Small intestine (tissue), 7 donors: ENCODE measurements around the gene PACSIN1. TPM values are rescaled to one million over a fixed set of nuclear protein-coding genes. Genes with fewer than 3 reads are reported as not detected.

ENCODE experiments used
- DNase-seq, 2 donors: peaks; one replicate each; pipeline versions ENCODE4 v3.0.0 to v3.0.0-alpha.2; 2013
- FAIRE-seq: peaks from 2 replicates; lab custom pipeline; 2012; peaks lifted over from hg19 to GRCh38; lab: Jason Lieb, UNC
- H3K27ac ChIP-seq, 3 donors: one replicate each; pipeline ENCODE4 v1.5.1; 2013; ENCODE audit warnings: low read length in 2 of 3, mild to moderate bottlenecking in 2 of 3, control low read depth in 1 of 3, inconsistent platforms in 1 of 3, low read depth in 1 of 3, moderate library complexity in 1 of 3
- H3K27me3 ChIP-seq, 3 donors: one replicate each; pipeline ENCODE4 v1.6.1; 2013; ENCODE audit warnings: low read length in 3 of 3, inconsistent platforms in 1 of 3; ENCODE audit not compliant: control insufficient read depth in 3 of 3, insufficient read depth in 3 of 3
- H3K36me3 ChIP-seq, 3 donors: one replicate each; pipeline ENCODE4 v1.6.1; 2013; ENCODE audit warnings: low read length in 3 of 3, inconsistent platforms in 1 of 3, low read depth in 1 of 3, mild to moderate bottlenecking in 1 of 3, moderate library complexity in 1 of 3; ENCODE audit not compliant: control insufficient read depth in 3 of 3, insufficient read depth in 2 of 3
- H3K4me1 ChIP-seq, 3 donors: one replicate each; pipeline ENCODE4 v1.6.1; 2013; ENCODE audit warnings: low read length in 2 of 3, inconsistent platforms in 1 of 3, low read depth in 1 of 3, mild to moderate bottlenecking in 1 of 3, moderate library complexity in 1 of 3; ENCODE audit not compliant: control insufficient read depth in 3 of 3, insufficient read depth in 2 of 3
- H3K4me3 ChIP-seq, 3 donors: one replicate each; pipeline ENCODE4 v1.5.1; 2013; ENCODE audit warnings: low read length in 3 of 3, control low read depth in 1 of 3, inconsistent platforms in 1 of 3, low read depth in 1 of 3, mild to moderate bottlenecking in 1 of 3, moderate library complexity in 1 of 3
- H3K9me3 ChIP-seq, 2 donors: one replicate each; pipeline ENCODE4 v1.6.1; 2013; ENCODE audit warnings: low read depth in 1 of 2, low read length in 1 of 2; ENCODE audit not compliant: control insufficient read depth in 2 of 2, insufficient read depth in 1 of 2
- WGBS, 3 donors: extraction: QIAGEN DNeasy Blood & Tissue Kit; methylation state at CpG; one replicate each; pipeline ENCODE4 v1.1.7; 2013; 5-methylcytosine and 5-hydroxymethylcytosine counted together
- polyA plus RNA-seq, 4 donors: library from polyadenylated mRNA; stranded (reverse) in 3 of 4; unstranded in 1 of 4; fragments of 200-250 nt in 3 of 4; fragments of 120-200 nt in 1 of 4; gene quantifications; one replicate each; pipeline versions ENCODE4 v1.2.1 to v1.2.3, GENCODE V29; 2013
- donor health status: healthy with polysubstance abuse.
- donor health status: control.
- donor health status: control.
- donor health status: Bipolar disorder and iron deficiency.
- donor health status: healthy.

Gene PACSIN1
- polyA plus RNA-seq, 4 donors: 0.19 to 1.6 TPM; not detected in 2

DNA sequence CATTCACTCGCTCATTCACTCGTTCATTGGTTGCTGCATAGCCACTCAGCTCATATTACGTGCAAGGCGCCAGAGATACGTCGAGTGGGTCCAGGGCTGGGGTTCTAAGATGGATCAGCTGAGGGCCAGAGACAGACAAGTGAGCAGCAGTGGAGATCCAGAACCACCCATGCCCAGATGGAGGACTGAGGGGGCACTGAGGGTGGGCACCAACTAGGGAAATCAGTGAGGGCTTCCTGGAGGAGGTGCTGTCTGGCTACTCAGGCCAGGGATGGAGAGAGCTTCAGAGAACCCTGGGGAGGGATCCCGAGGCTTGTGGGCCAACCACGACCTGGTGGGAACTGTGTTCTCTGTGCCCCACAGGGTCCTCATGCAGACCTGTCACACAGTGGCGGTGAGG, 90.6 kb downstream of the PACSIN1 start:
- Histone ChIP-seq H3K9me3 (peaks cover 0 to 9% of the 10 kb centered on the region in 2 donors), H3K27me3 (no peaks in the 10 kb centered on the region), H3K36me3 (no peaks in the 10 kb centered on the region), H3K4me1 (peaks cover 0 to 10% (median 0%) of the 10 kb centered on the region in 3 donors), H3K4me3 (no peak overlapping the region), H3K27ac (no peak overlapping the region)
- no peak for FAIRE-seq
- DNase-seq: no peak
- 75 to 85% (median 83%) methylated on average over 9 of the region's 9 CpGs for WGBS, 3 donors

DNA sequence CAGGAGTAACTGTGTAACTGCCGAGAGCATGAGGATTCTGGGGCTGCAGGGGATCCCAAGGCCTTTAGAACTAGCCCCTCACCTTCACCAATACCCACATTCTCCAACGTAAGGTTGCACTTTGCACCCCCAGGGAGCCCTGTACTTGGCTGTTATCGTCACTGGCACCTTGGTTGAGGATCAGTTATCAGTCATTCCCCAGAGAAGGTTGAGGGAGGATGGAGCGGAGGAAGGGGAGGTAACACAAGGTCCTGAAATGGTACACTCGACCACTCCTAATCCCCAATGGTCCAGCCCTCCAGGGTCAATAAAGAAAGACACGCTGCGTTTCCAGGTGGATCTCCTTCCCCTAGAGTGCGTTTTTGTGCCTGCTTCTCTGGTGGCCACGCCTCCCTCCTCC, 91.4 kb downstream of the PACSIN1 start:
- H3K27ac ChIP-seq: no peak overlapping the region
- FAIRE-seq: no peak
- H3K27me3 ChIP-seq: no peaks in the 10 kb centered on the region
- peaks cover 0 to 9% of the 10 kb centered on the region in 2 donors for H3K9me3 ChIP-seq
- DNase-seq: no peak
- no peak overlapping the region for H3K4me3 ChIP-seq
- H3K36me3 ChIP-seq: no peaks in the 10 kb centered on the region
- H3K4me1 ChIP-seq: peaks cover 0 to 10% (median 0%) of the 10 kb centered on the region in 3 donors
- WGBS, 3 donors: 28 to 58% (median 50%) methylated on average over 9 of the region's 9 CpGs

DNA sequence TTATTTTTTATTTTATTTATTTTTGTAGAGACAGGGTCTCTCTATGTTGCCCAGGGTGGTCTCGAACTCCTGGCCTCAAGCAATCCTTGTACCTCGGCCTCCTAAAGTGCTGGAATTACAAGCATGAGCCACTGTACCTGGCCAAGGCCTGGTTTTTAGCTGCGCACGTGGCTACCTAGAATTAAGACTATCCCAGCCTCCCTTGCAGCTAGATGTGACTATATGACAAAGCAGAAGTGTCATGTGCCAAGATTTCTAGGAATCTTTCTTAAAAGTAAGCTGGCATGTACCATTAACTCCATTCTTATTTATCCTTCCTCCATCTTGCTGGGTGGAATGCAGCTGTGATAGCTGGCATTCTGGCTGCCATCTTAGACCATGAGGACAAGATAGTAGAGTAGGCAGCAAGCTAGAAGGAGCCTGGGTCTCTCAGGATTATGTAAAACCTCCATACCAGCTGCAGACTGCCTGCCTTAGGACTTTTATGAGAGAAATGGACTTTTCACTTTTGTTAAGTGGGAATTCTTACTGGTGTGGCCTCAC, 92.4 kb downstream of the PACSIN1 start:
- Histone ChIP-seq H3K9me3 (peaks cover 0 to 9% of the 10 kb centered on the region in 2 donors), H3K4me1 (peaks cover 0 to 10% (median 0%) of the 10 kb centered on the region in 3 donors), H3K27me3 (no peaks in the 10 kb centered on the region), H3K27ac (no peak overlapping the region), H3K36me3 (no peaks in the 10 kb centered on the region), H3K4me3 (no peak overlapping the region)
- FAIRE-seq (no peak), DNase-seq (no peak)
- 84 to 89% (median 88%) methylated on average over 4 of the region's 4 CpGs for WGBS, 3 donors

- DNase-seq: no peak
Measured at GRCh38 chr6:34559651-34560365, 93.9 kb downstream of the PACSIN1 start.

DNA sequence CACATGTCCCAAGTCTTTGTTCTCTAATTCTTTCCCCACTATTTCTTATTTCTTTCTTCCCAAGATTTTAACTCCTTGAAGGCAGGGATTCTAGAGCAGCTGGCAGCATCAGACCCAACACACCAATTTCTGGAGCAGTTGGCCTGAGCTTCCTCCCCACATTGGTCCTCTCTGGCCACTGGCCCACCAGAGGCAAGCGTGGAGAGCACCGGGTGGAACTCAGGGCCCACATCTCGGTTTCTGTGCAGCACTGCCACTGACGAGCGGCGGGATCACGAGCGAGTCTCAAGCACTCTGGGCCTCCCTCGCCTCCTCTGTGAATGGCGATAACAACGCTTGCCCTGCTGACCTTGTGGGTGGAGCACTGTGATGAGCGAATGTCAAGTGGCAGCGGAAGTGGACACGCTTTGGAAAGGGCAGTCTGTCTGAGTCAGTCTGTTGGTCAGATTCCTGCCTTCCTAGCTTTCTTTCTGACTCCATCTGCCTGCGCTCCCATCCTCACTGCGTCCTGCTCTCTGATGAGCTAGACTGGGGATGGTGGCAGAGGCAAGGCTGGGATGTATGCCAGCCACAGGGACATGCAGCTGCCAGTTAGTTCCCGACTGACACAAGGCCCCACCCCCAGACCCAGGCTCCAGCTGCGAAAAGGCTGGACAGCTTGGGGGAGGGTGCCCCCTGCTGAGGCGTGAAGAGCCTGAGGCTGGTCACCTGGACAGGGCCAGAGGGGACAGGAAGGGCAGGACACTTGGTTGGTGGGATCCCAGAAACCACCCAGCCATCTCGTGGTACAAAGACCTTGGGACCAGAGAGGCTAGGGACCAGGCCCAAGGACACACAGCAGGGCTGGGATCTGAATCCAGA, 94.7 kb downstream of the PACSIN1 start:
- H3K36me3 ChIP-seq: no peaks in the 10 kb centered on the region
- H3K27me3 ChIP-seq: no peaks in the 10 kb centered on the region
- H3K27ac ChIP-seq: no peak overlapping the region
- 57 to 71% (median 60%) methylated on average over 20 of the region's 20 CpGs for WGBS, 3 donors
- peaks cover 0 to 10% (median 0%) of the 10 kb centered on the region in 3 donors for H3K4me1 ChIP-seq
- FAIRE-seq (no peak), DNase-seq (peak in 1 of 2 donors; percentile 44)
- H3K4me3 ChIP-seq: no peak overlapping the region
- H3K9me3 ChIP-seq: peaks cover 0 to 9% of the 10 kb centered on the region in 2 donors

More at GRCh38 chr6:34559651-34560365, 93.9 kb downstream of the PACSIN1 start:
- 67 to 77% (median 76%) methylated on average over 10 of the region's 10 CpGs for WGBS, 3 donors
- Histone ChIP-seq H3K4me3 (no peak overlapping the region), H3K27ac (no peak overlapping the region), H3K36me3 (no peaks in the 10 kb centered on the region), H3K27me3 (no peaks in the 10 kb centered on the region), H3K9me3 (peaks cover 0 to 9% of the 10 kb centered on the region in 2 donors), H3K4me1 (peaks cover 0 to 10% (median 0%) of the 10 kb centered on the region in 3 donors)
- FAIRE-seq: no peak

- 89 to 90% (median 90%) methylated on average over 2 of the region's 2 CpGs for WGBS, 3 donors
- H3K4me1 ChIP-seq: peaks cover 0 to 10% (median 0%) of the 10 kb centered on the region in 3 donors
- H3K4me3 ChIP-seq: no peak overlapping the region
- H3K9me3 ChIP-seq: peaks cover 0 to 9% of the 10 kb centered on the region in 2 donors
- no peaks in the 10 kb centered on the region for H3K27me3 ChIP-seq
- DNase-seq (no peak), FAIRE-seq (no peak)
- no peaks in the 10 kb centered on the region for H3K36me3 ChIP-seq
- H3K27ac ChIP-seq: no peak overlapping the region
Measured at GRCh38 chr6:34561227-34561530, 95.3 kb downstream of the PACSIN1 start.

DNA sequence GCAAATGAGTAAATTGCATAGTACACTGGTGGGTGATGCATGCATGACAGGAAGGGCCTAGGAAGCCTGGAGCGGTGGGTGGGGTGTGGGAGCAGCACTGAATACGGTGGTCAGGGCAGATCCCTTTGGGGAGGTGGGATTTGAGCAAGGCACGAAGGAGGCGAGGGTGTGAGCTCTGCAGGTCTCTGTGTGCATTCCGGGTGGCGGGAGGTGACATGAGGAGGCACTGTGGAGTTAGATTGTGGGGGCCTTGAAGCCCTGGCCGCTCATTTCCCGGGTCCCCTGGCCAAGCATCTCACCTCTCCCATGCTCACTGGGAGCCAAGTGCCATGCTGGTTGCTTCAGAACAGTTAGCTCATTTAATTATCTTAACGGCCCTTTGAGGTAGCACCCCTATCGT, 96.5 kb downstream of the PACSIN1 start:
- peaks cover 0 to 7% (median 0%) of the 10 kb centered on the region in 3 donors for H3K4me1 ChIP-seq

GRCh38 chr6:34562861-34563512, 97.1 kb downstream of the PACSIN1 start:
- 35 to 56% (median 51%) methylated on average over 13 to 15 of the region's 15 CpGs for WGBS, 3 donors
- H3K9me3 ChIP-seq: peaks cover 0 to 8% of the 10 kb centered on the region in 2 donors
- no peak for FAIRE-seq
- no peak for DNase-seq
- H3K4me3 ChIP-seq: no peak overlapping the region
- H3K4me1 ChIP-seq: peaks cover 0 to 7% (median 0%) of the 10 kb centered on the region in 3 donors
- no peak overlapping the region for H3K27ac ChIP-seq
- no peaks in the 10 kb centered on the region for H3K27me3 ChIP-seq
- no peaks in the 10 kb centered on the region for H3K36me3 ChIP-seq

More for the DNA sequence above, 96.5 kb downstream of the PACSIN1 start:
- DNase-seq: no peak
- Histone ChIP-seq H3K36me3 (no peaks in the 10 kb centered on the region), H3K4me3 (no peak overlapping the region), H3K9me3 (peaks cover 0 to 9% of the 10 kb centered on the region in 2 donors), H3K27me3 (no peaks in the 10 kb centered on the region), H3K27ac (no peak overlapping the region)
- 82 to 88% (median 86%) methylated on average over 10 of the region's 10 CpGs for WGBS, 3 donors
- no peak for FAIRE-seq
